HG03378 (cell line): ENCODE results near the gene GNAS-AS1.

Experiments used
- ATAC-seq: cut with Tn5 transposase; IDR thresholded peaks from one replicate; pipeline ENCODE4 v1.9.1; 2021; ENCODE audit warnings: mild to moderate bottlenecking, moderate library complexity; ENCODE audit not compliant: unreplicated experiment

GNAS-AS1 gene

GRCh38 chr20:58811334-58811733, 39.4 kb downstream of the GNAS-AS1 start:
- no peak for ATAC-seq

GRCh38 chr20:58810879-58811250, 39.8 kb downstream of the GNAS-AS1 start:
- ATAC-seq: no peak

DNA sequence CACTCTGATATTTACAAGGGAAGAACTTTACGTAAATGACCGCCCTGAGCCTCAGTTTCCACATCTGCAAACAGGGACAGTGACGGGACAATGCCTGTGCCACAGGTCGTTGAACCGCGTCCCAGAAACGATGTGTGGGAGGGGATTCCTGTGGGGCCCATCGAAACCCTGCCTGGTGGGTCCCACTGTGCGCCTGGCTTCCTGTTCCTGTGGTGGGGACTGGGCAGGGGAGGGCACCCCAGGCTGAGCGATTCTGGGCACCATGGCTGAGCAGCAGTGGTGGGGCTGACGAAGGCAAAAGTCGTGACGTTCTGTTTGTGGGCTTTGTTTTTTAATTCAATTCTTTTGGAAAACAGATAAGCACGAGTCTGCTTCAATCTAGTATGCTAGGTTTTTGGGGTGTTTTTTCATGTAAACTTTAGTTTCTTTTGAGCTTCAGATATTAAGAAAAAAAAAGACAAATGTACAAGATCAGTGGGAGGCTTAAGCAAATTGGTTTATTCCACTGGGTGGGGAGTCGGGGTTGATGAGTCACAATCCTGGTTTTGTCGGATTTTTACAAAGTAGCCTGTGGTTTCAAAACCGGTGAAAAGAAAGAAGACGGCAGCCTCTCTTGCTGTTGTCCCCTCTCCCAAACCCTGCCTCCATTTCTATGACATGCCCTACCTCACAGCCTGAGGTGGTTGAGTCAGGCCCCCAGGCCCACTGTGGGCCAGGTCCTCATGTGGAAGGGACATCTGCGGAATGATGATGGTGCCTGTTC, 40.4 kb downstream of the GNAS-AS1 start:
- no peak for ATAC-seq

GRCh38 chr20:58808271-58809046, 42.2 kb downstream of the GNAS-AS1 start:
- no peak for ATAC-seq

DNA sequence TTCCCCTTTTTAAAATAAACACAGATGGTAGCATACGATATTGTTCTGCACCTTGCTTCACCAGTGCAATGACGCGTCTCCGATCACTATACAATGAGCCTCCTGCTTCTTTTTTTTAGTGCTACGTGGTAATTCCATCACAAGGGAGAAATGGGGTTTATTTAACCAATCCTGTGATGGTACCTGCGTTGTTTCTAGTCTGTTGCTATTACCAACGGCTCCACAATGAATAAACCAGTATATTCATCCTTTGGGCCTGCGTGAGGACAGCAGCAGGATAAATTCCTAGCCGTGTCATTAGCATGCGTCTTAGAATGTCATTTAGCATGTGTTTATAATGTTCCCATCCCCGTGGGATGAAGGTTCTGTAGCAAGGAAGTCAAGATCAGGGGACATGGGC, 42.9 kb downstream of the GNAS-AS1 start:
- no peak for ATAC-seq

DNA sequence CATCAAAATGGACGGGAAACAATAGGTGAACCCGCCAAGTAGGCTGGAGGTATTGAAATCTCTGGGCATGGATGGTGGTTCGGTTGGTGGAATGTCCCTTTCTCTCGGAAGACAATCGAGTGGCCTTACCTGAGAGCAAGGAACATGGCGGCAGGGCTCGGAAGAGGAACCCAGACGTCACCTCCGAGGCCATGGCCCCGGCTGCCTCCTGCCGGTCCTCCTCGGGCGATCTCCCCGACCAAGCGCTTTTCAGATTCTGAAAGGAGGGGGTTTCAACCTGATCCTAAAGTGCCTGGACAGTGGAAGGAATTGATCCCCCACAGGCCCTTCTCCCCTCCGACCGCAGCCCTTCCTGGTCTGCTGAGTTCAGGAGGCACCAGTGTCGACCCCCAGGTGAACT, 47.2 kb downstream of the GNAS-AS1 start:
- ATAC-seq: no peak

DNA sequence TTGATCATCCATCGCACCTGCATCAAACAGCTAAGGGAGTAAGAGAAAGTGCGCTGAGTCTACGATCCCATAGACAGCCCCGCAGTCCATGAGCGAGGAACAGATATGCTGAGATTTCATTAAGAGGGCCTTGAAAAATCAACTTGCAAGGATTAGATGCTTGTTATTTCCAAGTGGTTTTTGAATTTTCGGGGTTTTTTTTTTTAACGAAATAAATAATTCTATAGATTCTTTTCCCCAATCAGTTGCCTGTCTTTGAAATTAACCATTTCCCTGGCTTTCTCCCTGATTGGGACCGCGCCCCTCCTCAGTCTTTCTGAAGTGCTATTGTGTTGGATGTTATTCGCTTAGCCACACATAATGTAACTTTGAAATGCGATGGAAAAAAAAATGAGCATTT, 48.6 kb downstream of the GNAS-AS1 start:
- no peak for ATAC-seq

DNA sequence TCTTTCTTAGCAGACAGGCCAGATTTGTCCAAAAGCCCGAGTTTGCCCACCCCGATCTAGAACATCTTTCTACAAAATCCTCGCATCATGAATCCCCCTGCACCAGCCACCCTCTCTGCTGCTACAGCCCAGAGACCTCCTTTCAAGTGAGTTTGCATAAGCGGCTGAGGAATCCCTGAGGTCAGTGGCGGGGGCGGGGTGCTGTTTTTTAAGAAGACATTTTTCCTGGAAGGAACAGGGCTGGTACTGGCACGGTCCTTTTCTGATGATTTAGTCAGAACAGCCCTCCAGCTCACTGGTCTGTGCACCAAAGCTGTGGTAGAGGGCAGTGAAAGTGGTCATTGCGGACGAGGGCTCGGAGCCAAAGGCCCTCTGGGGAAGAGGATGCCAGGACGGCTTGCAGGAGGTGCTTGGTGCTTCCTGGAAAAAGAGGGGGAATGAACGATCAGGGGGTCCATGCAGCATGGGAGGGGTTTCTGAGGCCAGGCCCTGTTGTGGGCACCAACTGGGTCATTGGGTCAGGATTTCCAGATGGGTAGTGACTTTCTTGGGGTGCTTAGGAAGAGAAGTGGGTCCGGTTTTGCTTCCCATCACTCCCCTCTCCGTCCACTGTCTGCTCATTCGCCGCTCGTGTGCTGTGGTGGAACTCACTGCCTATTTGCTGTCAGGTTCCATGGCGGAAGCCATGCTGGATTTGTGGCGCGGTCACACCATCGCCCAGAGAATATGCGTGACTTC, 50.4 kb downstream of the GNAS-AS1 start:
- ATAC-seq: no peak

GRCh38 chr20:58797371-58798338, 53.0 kb downstream of the GNAS-AS1 start:
- ATAC-seq: no peak

- ATAC-seq: no peak
These were observed 54.8 kb downstream of the GNAS-AS1 start for GRCh38 chr20:58795923-58796245.

- no peak for ATAC-seq
These were observed 55.4 kb downstream of the GNAS-AS1 start for GRCh38 chr20:58795181-58795922.

DNA sequence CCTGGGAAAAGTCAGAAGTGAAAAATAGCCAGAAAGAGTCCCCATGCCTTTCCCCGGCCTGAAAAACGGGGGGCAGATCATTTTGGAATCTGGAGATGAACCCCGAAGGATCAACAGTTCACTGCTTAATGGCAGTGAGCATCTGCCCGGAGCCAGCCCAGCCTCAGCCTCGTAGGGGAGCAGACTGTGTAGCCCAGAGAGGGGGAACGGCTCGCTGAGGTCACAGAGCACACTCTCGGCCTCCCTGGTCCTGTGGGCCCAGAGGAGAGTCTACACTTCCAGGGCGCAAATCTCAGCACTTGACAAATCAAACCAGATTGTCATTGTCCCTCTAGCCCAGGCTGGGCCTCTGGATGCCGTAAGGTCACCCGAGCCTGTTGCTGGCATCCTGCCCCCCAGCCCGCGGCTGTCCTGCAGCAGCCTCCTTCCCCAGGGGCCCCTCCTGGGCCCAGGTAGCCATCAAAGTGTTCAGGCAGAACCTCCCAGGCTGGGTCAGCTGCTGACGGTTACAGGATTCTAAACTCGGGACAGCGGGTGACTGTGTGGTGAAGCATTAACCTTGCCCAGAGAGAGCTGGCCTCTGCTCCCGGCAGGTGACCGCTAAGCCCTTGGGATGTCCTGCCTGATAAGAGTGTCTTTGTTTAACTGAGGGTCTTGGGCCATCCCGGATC, 56.1 kb downstream of the GNAS-AS1 start:
- no peak for ATAC-seq

GRCh38 chr20:58793512-58794420, 56.9 kb downstream of the GNAS-AS1 start:
- ATAC-seq: no peak

DNA sequence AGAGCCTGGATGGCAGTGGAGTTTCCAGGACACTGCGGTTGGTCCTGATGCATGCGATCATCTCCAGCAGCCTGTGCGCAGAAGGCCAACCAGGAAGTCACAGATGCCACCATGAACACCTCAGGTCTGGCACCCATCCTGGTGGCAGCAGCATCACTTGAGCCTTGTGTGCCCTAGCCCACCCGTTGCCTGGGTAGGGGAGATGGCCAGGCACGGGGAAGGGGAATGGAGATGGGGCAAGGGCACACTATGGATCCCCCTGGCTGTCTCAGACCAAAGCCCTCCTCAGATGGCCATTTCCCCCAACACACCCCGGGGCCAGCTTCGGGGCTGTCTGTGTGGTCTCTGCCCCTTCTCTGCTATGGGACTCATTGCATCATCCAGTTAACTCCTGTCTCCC, 58.3 kb downstream of the GNAS-AS1 start:
- ATAC-seq: no peak

- no peak for ATAC-seq
These were observed 59.4 kb downstream of the GNAS-AS1 start for GRCh38 chr20:58791286-58791685.

- no peak for ATAC-seq
These were observed 60.2 kb downstream of the GNAS-AS1 start for GRCh38 chr20:58790454-58790853.

- ATAC-seq: no peak
These were observed 61.7 kb downstream of the GNAS-AS1 start for GRCh38 chr20:58788896-58789544.
